IMR-90 (cell line): ENCODE results near the gene BPIFA3.

ENCODE experiments used
- CHD1 ChIP-seq: IDR thresholded peaks from 2 replicates; pipeline ENCODE4 v1.6.1; 2012; ENCODE audit warnings: low read depth, low read length, improper control_type of control experiment
- MAZ ChIP-seq: IDR thresholded peaks from 2 replicates; pipeline ENCODE4 v1.6.1; 2012; ENCODE audit warnings: low read depth, mild to moderate bottlenecking, low read length, improper control_type of control experiment, moderate library complexity, borderline replicate concordance
- POLR2A ChIP-seq: IDR thresholded peaks from 2 replicates; pipeline ENCODE4 v1.6.1; 2012; ENCODE audit warnings: mild to moderate bottlenecking, low read depth, low read length
- TF ChIP-seq, protein P1 (sequence below): conservative IDR thresholded peaks from 2 replicates; pipeline ENCODE4 v1.5.1; 2012; ENCODE audit warnings: mild to moderate bottlenecking, low read depth, low read length, improper control_type of control experiment
- TF ChIP-seq, protein P2 (sequence below): fragments of 150-350 bp; IDR thresholded peaks from 2 replicates; pipeline ENCODE4 v1.6.1; 2016; ENCODE audit warnings: low read depth, mild to moderate bottlenecking, low read length, moderate library complexity, borderline replicate concordance

DNA sequence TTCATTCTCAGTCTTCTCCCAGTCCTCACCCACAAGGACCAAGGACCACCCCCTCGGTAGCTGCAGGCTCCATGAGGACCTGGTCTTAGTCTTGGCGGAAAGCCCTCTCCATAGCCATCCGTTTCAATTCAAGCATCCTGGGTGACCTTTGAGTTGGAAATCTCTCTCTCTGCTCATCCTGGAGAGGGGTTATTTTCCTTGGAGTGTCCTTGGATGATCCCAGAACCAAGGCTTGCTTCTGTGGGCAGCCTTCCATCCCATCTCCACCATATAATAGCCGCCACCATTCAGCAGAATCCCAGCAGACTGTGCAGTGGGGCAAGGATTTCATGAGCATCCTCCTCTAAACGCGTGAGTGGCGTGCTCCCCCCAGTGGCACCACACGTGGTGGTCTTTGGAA, 49.3 kb upstream of the BPIFA3 start, which contains the start of gene BPIFA2:
- TF ChIP-seq, protein P1, sequence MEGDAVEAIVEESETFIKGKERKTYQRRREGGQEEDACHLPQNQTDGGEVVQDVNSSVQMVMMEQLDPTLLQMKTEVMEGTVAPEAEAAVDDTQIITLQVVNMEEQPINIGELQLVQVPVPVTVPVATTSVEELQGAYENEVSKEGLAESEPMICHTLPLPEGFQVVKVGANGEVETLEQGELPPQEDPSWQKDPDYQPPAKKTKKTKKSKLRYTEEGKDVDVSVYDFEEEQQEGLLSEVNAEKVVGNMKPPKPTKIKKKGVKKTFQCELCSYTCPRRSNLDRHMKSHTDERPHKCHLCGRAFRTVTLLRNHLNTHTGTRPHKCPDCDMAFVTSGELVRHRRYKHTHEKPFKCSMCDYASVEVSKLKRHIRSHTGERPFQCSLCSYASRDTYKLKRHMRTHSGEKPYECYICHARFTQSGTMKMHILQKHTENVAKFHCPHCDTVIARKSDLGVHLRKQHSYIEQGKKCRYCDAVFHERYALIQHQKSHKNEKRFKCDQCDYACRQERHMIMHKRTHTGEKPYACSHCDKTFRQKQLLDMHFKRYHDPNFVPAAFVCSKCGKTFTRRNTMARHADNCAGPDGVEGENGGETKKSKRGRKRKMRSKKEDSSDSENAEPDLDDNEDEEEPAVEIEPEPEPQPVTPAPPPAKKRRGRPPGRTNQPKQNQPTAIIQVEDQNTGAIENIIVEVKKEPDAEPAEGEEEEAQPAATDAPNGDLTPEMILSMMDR = no peak
- TF ChIP-seq POLR2A = no peak
- no peak for TF ChIP-seq MAZ
- TF ChIP-seq, protein P2, sequence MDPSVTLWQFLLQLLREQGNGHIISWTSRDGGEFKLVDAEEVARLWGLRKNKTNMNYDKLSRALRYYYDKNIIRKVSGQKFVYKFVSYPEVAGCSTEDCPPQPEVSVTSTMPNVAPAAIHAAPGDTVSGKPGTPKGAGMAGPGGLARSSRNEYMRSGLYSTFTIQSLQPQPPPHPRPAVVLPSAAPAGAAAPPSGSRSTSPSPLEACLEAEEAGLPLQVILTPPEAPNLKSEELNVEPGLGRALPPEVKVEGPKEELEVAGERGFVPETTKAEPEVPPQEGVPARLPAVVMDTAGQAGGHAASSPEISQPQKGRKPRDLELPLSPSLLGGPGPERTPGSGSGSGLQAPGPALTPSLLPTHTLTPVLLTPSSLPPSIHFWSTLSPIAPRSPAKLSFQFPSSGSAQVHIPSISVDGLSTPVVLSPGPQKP = no peak
- TF ChIP-seq CHD1 = no peak
